OCI-LY3 (cell line): Measurements from ENCODE around the gene ARHGEF6.

Experiments used
- EZH2phosphoT487 ChIP-seq: fragments of 200-600 bp; shearing (Covaris generic); IDR thresholded peaks from 2 replicates; pipeline ENCODE4 v1.6.1; 2018; ENCODE audit warnings: antibody characterized with exemption, mixed run types, low read depth
- TF ChIP-seq, protein P1 (sequence below): fragments of 200-600, 300-600 bp; sonication (generic); IDR thresholded peaks from 2 replicates; pipeline ENCODE4 v1.5.1; 2014; ENCODE audit warnings: antibody characterized with exemption, low read length, low read depth

GRCh38 chrX:136828830-136829229, 48.1 kb upstream of the ARHGEF6 start:
- TF ChIP-seq, protein P1, sequence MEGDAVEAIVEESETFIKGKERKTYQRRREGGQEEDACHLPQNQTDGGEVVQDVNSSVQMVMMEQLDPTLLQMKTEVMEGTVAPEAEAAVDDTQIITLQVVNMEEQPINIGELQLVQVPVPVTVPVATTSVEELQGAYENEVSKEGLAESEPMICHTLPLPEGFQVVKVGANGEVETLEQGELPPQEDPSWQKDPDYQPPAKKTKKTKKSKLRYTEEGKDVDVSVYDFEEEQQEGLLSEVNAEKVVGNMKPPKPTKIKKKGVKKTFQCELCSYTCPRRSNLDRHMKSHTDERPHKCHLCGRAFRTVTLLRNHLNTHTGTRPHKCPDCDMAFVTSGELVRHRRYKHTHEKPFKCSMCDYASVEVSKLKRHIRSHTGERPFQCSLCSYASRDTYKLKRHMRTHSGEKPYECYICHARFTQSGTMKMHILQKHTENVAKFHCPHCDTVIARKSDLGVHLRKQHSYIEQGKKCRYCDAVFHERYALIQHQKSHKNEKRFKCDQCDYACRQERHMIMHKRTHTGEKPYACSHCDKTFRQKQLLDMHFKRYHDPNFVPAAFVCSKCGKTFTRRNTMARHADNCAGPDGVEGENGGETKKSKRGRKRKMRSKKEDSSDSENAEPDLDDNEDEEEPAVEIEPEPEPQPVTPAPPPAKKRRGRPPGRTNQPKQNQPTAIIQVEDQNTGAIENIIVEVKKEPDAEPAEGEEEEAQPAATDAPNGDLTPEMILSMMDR = no peak
- no peak for TF ChIP-seq EZH2phosphoT487
